K562 (cell line): ENCODE data around the gene MYH9. TPM values are rescaled to one million over a fixed set of nuclear protein-coding genes. Genes with fewer than 3 reads are reported as not detected.

ENCODE experiments used
- BHLHE40 ChIP-seq: IDR thresholded peaks from 2 replicates; pipeline ENCODE4 v1.6.1; 2011; ENCODE audit warnings: low read length, improper control_type of control experiment
- C11orf30 ChIP-seq: fragments of 450-650 bp; IDR thresholded peaks from 2 replicates; pipeline ENCODE4 v1.6.1; 2016; ENCODE audit warnings: low read depth, mild to moderate bottlenecking
- CBFA2T2 ChIP-seq: fragments of 450-650 bp; conservative IDR thresholded peaks from 2 replicates; pipeline ENCODE4 v1.6.1; 2017; ENCODE audit warnings: mild to moderate bottlenecking
- CTBP1 ChIP-seq: fragments of 450-650 bp; IDR thresholded peaks from 2 replicates; pipeline ENCODE4 v1.6.1; 2016; ENCODE audit warnings: borderline replicate concordance
- CXXC5 ChIP-seq: fragments of 250-450 bp; sonication (Bioruptor Pico); IDR thresholded peaks from 2 replicates; pipeline ENCODE4 v1.8.0; 2022; ENCODE audit warnings: inconsistent platforms, mild to moderate bottlenecking, moderate library complexity
- EP300 ChIP-seq: IDR thresholded peaks from 2 replicates; pipeline ENCODE4 v1.6.1; 2012; ENCODE audit warnings: low read length, improper control_type of control experiment
- FOXP4 ChIP-seq: sonication (generic); formaldehyde crosslinking; IDR thresholded peaks from 2 replicates; pipeline ENCODE4 v1.8.0; 2022; ENCODE audit warnings: mild to moderate bottlenecking, missing genetic modification reagents, borderline replicate concordance
- JUN ChIP-seq, 2 experiments: sonication (generic) in 1 of 2; formaldehyde crosslinking in 1 of 2; IDR thresholded peaks; 2 replicates each; pipeline versions ENCODE4 v1.6.1 to v1.8.0; 2012 to 2022; ENCODE audit warnings: borderline replicate concordance in 2 of 2, mild to moderate bottlenecking in 2 of 2, improper control_type of control experiment in 1 of 2, low read depth in 1 of 2, low read length in 1 of 2, missing genetic modification reagents in 1 of 2
- MAFK ChIP-seq: IDR thresholded peaks from 2 replicates; pipeline ENCODE4 v1.6.1; 2011; ENCODE audit warnings: low read length, improper control_type of control experiment
- MNT ChIP-seq, 2 experiments: fragments of 450-650 bp; conservative IDR thresholded peaks; 2 replicates each; pipeline ENCODE4 v1.6.1; 2017; ENCODE audit warnings: mild to moderate bottlenecking in 2 of 2, moderate library complexity in 2 of 2
- RAD21 ChIP-seq, 2 experiments: fragments of 250-450 bp in 1 of 2; fragments of 450-650 bp in 1 of 2; sonication (Bioruptor Pico) in 1 of 2; formaldehyde crosslinking in 1 of 2; IDR thresholded peaks in 1 of 2; conservative IDR thresholded peaks in 1 of 2; 2 replicates each; pipeline versions ENCODE4 v1.4.0 to v1.8.0; 2020 to 2022; ENCODE audit warnings: mild to moderate bottlenecking in 2 of 2, moderate library complexity in 1 of 2
- REST ChIP-seq, 2 experiments: fragments of 450-650 bp; formaldehyde crosslinking in 1 of 2; IDR thresholded peaks; 2 replicates each; pipeline versions ENCODE4 v1.4.0 to v1.6.1; 2014 to 2020; ENCODE audit warnings: mild to moderate bottlenecking in 2 of 2, borderline replicate concordance in 1 of 2, low read depth in 1 of 2
- SIN3A ChIP-seq, 2 experiments: fragments of 150-350 bp in 1 of 2; IDR thresholded peaks; 2 replicates each; pipeline ENCODE4 v1.6.1; 2011 to 2016; ENCODE audit warnings: borderline replicate concordance in 2 of 2, low read depth in 2 of 2, low read length in 2 of 2, mild to moderate bottlenecking in 2 of 2, moderate library complexity in 2 of 2; ENCODE audit not compliant: control insufficient read depth in 1 of 2
- polyA plus RNA-seq, 8 experiments: library from polyadenylated mRNA; depleted of rRNA in 4 of 8; stranded (reverse) in 5 of 8; unstranded in 3 of 8; fragments of >200 nt; fragmentation: Nextera tagmentation in 2 of 8; fragmentation: Illumina TruSeq in 1 of 8; extraction: Ambion mirVana in 2 of 8; extraction: Trizol in 1 of 8; gene quantifications; 2 replicates each; pipeline versions ENCODE4 v1.2.1 to v1.2.3, GENCODE V29; 2011 to 2014; ENCODE audit warnings: inconsistent platforms in 1 of 8, missing spikeins in 1 of 8
- total RNA-seq, 7 experiments: library from RNA; depleted of rRNA in 6 of 7; stranded (reverse); fragments of >200 nt in 6 of 7; fragmentation: Illumina TruSeq in 2 of 7; extraction: Trizol in 2 of 7; gene quantifications; 2 replicates each; pipeline versions ENCODE4 v1.2.1 to v1.2.3, GENCODE V29; 2011 to 2021; ENCODE audit warnings: low replicate concordance in 1 of 7

MYH9 gene
- total and polyA plus RNA-seq, 9 of the 15 experiments (the other 6 are each of a cell fraction or from before 2014, with no cell fraction given): 0.71 to 111 (median 24.6) TPM

- TF ChIP-seq FOXP4 (CRISPR knock-in tag) (0 out of 2 replicates have a peak, but pooled peaks have one; percentile 25), RAD21 (CRISPR knock-in tag; conservative IDR thresholded peaks at IDR 0.05 in 1 of 2, IDR thresholded peaks at IDR 0.05 in 1 of 2) (peak in 1 of 2 experiments; percentile 49; a peak in 2 of 4 replicates), EP300 (peak; percentile 30; the same call in 1 of the 2 replicates), C11orf30 (peak; percentile 55; the same call in 1 of the 2 replicates), SIN3A (IDR thresholded peaks at IDR 0.05; ENCODE audit: borderline replicate concordance in 2 of 2, control insufficient read depth in 1 of 2, low read depth in 2 of 2, low read length in 2 of 2) (peak; percentile 57 to 93; a peak in 3 of 4 replicates), CBFA2T2 (no peak), MNT (conservative IDR thresholded peaks at IDR 0.05) (peak; percentile 86 to 93), BHLHE40 (0 out of 2 replicates have a peak, but pooled peaks have one; percentile 28), CTBP1 (peak; percentile 57; the same call in 1 of the 2 replicates), CXXC5 (CRISPR knock-in tag) (no peak), REST (IDR thresholded peaks at IDR 0.05; ENCODE audit: borderline replicate concordance) (peak; percentile 43), REST (CRISPR knock-in tag; IDR thresholded peaks at IDR 0.05; ENCODE audit: low read depth) (no peak), MAFK (peak; percentile 40), JUN (IDR thresholded peaks at IDR 0.05; ENCODE audit: borderline replicate concordance, low read depth, low read length) (0 out of 2 replicates have a peak, but pooled peaks have one; percentile 20), JUN (CRISPR knock-in tag; IDR thresholded peaks at IDR 0.05; ENCODE audit: borderline replicate concordance) (no peak)
Observed at GRCh38 chr22:36239401-36240171, 148.2 kb downstream of the MYH9 start, which contains the start of gene APOL2 (continued).
